ENCODE measurements around the gene DLK1. TPM values are rescaled to one million over a fixed set of nuclear protein-coding genes. Genes with fewer than 3 reads are reported as not detected.

Gene DLK1
- total RNA-seq, 4 donors from 2014 or later: 0.53 to 5.1 (median 3.5) TPM

DNA sequence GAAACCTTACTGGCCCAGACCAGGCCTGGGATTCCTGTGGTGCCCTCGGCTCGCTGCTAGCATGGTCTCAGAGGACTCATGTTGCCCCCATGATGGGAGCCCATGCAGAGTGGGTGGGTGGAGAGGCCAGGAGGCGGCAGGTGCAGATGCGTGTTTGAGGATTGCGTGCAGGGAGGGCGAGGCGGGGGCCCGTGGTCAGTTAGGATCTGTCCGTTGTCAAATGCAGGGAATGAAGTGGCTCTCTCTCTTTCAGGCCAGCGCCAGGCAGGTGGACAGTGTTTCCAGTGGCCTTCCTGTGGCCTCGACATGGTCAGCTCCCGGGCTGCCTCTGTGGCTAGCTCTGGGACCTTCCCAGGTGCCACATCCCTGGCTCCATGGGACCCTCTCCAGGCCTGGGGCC, 39.3 kb upstream of the DLK1 start:
- H3K27me3 ChIP-seq: peaks cover 0 to 7% (median 7%) of the 10 kb centered on the region in 3 donors
- in situ Hi-C loops (cut with MboI; ENCODE audit: low sequenced_read_pairs in 4 of 4): no loop called here
- TF ChIP-seq CTCF (IDR thresholded peaks at IDR 0.05 in 4 of 5, conservative IDR thresholded peaks at IDR 0.05 in 1 of 5) (no peak), POLR2A (IDR thresholded peaks at IDR 0.05) (no peak)
- no peaks in the 10 kb centered on the region for H3K36me3 ChIP-seq
- H3K4me3 ChIP-seq: no peak overlapping the region
- no peaks in the 10 kb centered on the region for H3K4me1 ChIP-seq
- ATAC-seq (no peak), DNase-seq (no peak)
- intact Hi-C loops (cut with DNase I; ENCODE audit: low total_unique reads): no loop called here
- H3K27ac ChIP-seq: no peak overlapping the region
- H3K9me3 ChIP-seq: no peaks in the 10 kb centered on the region

GRCh38 chr14:100688051-100688450, 38.6 kb upstream of the DLK1 start:
- ATAC-seq (no peak), DNase-seq (no peak)
- H3K36me3 ChIP-seq: no peaks in the 10 kb centered on the region
- no peaks in the 10 kb centered on the region for H3K9me3 ChIP-seq
- in situ Hi-C loops (cut with MboI; ENCODE audit: low sequenced_read_pairs in 4 of 4) (no loop called here), intact Hi-C loops (cut with DNase I; ENCODE audit: low total_unique reads) (no loop called here)
- peaks cover 0 to 7% (median 7%) of the 10 kb centered on the region in 3 donors for H3K27me3 ChIP-seq
- TF ChIP-seq POLR2A (IDR thresholded peaks at IDR 0.05) (no peak), CTCF (IDR thresholded peaks at IDR 0.05 in 4 of 5, conservative IDR thresholded peaks at IDR 0.05 in 1 of 5) (no peak)
- no peak overlapping the region for H3K4me3 ChIP-seq
- H3K27ac ChIP-seq: no peak overlapping the region
- H3K4me1 ChIP-seq: no peaks in the 10 kb centered on the region

GRCh38 chr14:100688598-100689461, 37.9 kb upstream of the DLK1 start:
- intact Hi-C loops (cut with DNase I; ENCODE audit: low total_unique reads): no loop called here
- no peak for DNase-seq
- H3K4me3 ChIP-seq: no peak overlapping the region
- ATAC-seq: no peak
- peaks cover 0 to 7% (median 7%) of the 10 kb centered on the region in 3 donors for H3K27me3 ChIP-seq
- in situ Hi-C loops (cut with MboI; ENCODE audit: low sequenced_read_pairs in 4 of 4): no loop called here
- no peaks in the 10 kb centered on the region for H3K4me1 ChIP-seq
- TF ChIP-seq CTCF (IDR thresholded peaks at IDR 0.05 in 4 of 5, conservative IDR thresholded peaks at IDR 0.05 in 1 of 5) (no peak), POLR2A (IDR thresholded peaks at IDR 0.05) (no peak)
- H3K9me3 ChIP-seq: no peaks in the 10 kb centered on the region
- H3K36me3 ChIP-seq: no peaks in the 10 kb centered on the region
- H3K27ac ChIP-seq: no peak overlapping the region

GRCh38 chr14:100690672-100691071, 36.0 kb upstream of the DLK1 start:
- DNase-seq: no peak
- Histone ChIP-seq H3K36me3 (no peaks in the 10 kb centered on the region), H3K9me3 (no peaks in the 10 kb centered on the region), H3K27me3 (peaks cover 0 to 7% (median 7%) of the 10 kb centered on the region in 3 donors), H3K4me3 (no peak overlapping the region), H3K4me1 (no peaks in the 10 kb centered on the region), H3K27ac (no peak overlapping the region)
- in situ Hi-C loops (cut with MboI; ENCODE audit: low sequenced_read_pairs in 4 of 4): no loop called here
- ATAC-seq: no peak
- intact Hi-C loops (cut with DNase I; ENCODE audit: low total_unique reads): no loop called here
- TF ChIP-seq POLR2A (IDR thresholded peaks at IDR 0.05) (no peak), CTCF (IDR thresholded peaks at IDR 0.05 in 4 of 5, conservative IDR thresholded peaks at IDR 0.05 in 1 of 5) (no peak)
